ENCODE results near the gene CEP135. TPM values are rescaled to one million over a fixed set of nuclear protein-coding genes. Genes with fewer than 3 reads are reported as not detected.

The CEP135 gene, protein sequence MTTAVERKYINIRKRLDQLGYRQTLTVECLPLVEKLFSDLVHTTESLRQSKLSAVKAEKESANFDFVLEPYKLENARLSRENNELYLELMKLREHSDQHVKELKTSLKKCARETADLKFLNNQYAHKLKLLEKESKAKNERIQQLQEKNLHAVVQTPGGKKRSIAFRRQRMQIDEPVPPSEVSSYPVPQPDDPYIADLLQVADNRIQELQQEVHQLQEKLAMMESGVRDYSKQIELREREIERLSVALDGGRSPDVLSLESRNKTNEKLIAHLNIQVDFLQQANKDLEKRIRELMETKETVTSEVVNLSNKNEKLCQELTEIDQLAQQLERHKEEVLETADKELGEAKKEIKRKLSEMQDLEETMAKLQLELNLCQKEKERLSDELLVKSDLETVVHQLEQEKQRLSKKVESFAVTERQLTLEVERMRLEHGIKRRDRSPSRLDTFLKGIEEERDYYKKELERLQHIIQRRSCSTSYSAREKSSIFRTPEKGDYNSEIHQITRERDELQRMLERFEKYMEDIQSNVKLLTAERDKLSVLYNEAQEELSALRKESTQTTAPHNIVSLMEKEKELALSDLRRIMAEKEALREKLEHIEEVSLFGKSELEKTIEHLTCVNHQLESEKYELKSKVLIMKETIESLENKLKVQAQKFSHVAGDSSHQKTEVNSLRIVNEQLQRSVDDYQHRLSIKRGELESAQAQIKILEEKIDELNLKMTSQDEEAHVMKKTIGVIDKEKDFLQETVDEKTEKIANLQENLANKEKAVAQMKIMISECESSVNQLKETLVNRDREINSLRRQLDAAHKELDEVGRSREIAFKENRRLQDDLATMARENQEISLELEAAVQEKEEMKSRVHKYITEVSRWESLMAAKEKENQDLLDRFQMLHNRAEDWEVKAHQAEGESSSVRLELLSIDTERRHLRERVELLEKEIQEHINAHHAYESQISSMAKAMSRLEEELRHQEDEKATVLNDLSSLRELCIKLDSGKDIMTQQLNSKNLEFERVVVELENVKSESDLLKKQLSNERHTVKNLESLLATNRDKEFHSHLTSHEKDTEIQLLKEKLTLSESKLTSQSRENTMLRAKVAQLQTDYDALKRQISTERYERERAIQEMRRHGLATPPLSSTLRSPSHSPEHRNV
- 10.3 and 21.8 TPM in 2 replicates for total RNA-seq

DNA sequence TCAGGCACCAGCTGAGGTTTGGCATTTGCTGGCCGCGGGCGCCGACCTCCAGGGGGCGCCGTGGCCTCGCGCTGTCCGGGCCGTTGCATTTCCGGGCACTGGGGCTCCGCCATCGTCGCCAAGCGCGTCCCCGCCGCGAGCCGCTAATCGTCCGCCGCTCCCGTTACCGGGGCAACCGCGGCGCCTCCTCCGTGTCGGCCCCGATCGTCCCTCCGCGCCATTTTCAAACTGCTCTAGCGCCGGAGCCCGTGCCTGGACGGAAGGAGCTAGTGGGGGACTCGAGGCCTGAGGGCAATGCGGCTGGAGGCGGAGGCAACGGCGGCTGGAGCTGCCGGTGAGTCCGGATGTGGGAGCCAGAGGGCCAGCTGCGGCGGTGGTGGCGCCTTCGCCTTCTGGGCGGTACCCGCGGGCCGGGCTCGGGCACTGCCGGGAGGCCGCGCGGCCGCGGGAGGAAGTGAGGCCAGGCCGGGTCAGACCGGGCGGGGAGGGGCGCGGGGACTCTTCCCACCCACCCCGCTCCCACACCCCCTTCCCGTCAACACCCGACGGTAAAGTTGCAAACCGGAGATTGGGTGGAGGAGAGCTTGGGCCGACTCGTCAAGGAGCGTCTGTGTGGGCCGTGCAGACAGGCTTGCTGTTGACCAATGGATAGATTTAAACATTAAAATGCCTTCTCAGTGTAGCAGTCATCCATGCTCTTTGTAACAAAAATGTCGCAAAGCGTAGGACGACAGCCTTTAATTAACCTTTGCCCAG lies at the start of gene CEP135:
CEP135 (plus strand) TSS at position 220 of the 756 bp plus-strand sequence. CDS start 3,186 bp downstream, outside the sequence.

Other genes starting within 250 kb of the CEP135 start
- not detected in 2 replicates for gene EXOC1L, start 129.2 kb upstream of the CEP135 start, total RNA-seq
- 37.4 and 48.5 TPM in 2 replicates for gene EXOC1, start 95.3 kb upstream of the CEP135 start, total RNA-seq